Measurements from ENCODE around the gene C14orf119. TPM values are rescaled to one million over a fixed set of nuclear protein-coding genes. Genes with fewer than 3 reads are reported as not detected.

The C14orf119 gene
- 25.5 TPM for total RNA-seq

GRCh38 chr14:23095196-23096108, at the start of gene C14orf119:
TSS of gene C14orf119 (plus strand) at chr14:23095505. CDS start at chr14:23097659, 2,154 bp downstream.
- DNase-seq = peak; percentile 100

- no peak for DNase-seq
These were observed 48.2 kb upstream of the C14orf119 start for GRCh38 chr14:23047034-23047634.

GRCh38 chr14:23047751-23048693, 47.3 kb upstream of the C14orf119 start:
- DNase-seq = no peak

GRCh38 chr14:23049011-23049410, 46.3 kb upstream of the C14orf119 start:
- no peak for DNase-seq

GRCh38 chr14:23051141-23052057, 43.9 kb upstream of the C14orf119 start:
- DNase-seq = no peak

- no peak for DNase-seq
These were observed 43.1 kb upstream of the C14orf119 start for GRCh38 chr14:23052182-23052623.

GRCh38 chr14:23052671-23053070, 42.6 kb upstream of the C14orf119 start:
- no peak for DNase-seq

- no peak for DNase-seq
These were observed 41.9 kb upstream of the C14orf119 start for GRCh38 chr14:23053426-23053825.

GRCh38 chr14:23054000-23054811, 41.1 kb upstream of the C14orf119 start:
- no peak for DNase-seq

- no peak for DNase-seq
These were observed 40.2 kb upstream of the C14orf119 start for GRCh38 chr14:23055147-23055550.

- DNase-seq = no peak
These were observed 39.6 kb upstream of the C14orf119 start for GRCh38 chr14:23055621-23056144.

GRCh38 chr14:23056145-23056955, 39.0 kb upstream of the C14orf119 start:
- peak; percentile 61 for DNase-seq

- DNase-seq = peak; percentile 91
These were observed 38.1 kb upstream of the C14orf119 start, which contains the start of gene CDH24 for GRCh38 chr14:23056956-23057756. TSS of gene CDH24 (minus strand) at chr14:23057520. CDS start at chr14:23055733, 1,787 bp downstream.

GRCh38 chr14:23057757-23058653, 37.3 kb upstream of the C14orf119 start:
- DNase-seq = peak; percentile 95

GRCh38 chr14:23058654-23059504, 36.4 kb upstream of the C14orf119 start:
- DNase-seq = no peak
